ENCODE data around the gene OGFR. TPM values are rescaled to one million over a fixed set of nuclear protein-coding genes. Genes with fewer than 3 reads are reported as not detected.

Gene OGFR
- total RNA-seq, 1 experiment from 2014 or later, result 46.1 TPM

DNA sequence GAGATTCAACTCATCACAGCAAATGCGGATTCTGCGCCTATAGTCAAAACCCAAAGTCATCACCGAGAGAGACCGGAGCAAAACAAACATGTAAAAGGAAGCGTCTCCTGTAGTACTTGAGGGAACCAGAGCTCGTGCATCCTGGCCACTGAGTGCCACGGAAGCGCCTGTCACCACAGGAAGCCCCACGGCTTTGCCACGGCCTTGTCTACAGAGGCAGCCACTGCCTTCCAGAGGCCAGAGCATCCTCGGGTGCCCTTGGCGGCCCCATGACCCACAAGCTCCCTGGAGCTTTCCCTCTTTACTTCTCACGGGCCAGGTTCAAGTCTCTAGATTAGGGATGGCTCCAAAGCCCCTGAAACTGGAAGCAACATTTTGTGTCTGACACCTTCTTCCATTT is 49.5 kb downstream of the OGFR start:
- ChIA-PET CTCF (no interaction called here), POLR2A (ENCODE audit: low non-redundant PET) (no interaction called here)
- no peaks in the 10 kb centered on the region for H3K27me3 ChIP-seq (replicated peaks; ENCODE audit: insufficient read depth, low read depth, low read length, poor library complexity)
- H3K36me3 ChIP-seq (ENCODE audit: insufficient read depth, low read length, poor library complexity, severe bottlenecking), result peaks cover 58% of the 10 kb centered on the region
- no peak overlapping the region for H3K27ac ChIP-seq (ENCODE audit: low read depth, low read length, poor library complexity, severe bottlenecking)
- no peak for DNase-seq (ENCODE audit: low spot score)
- H3K4me3 ChIP-seq (ENCODE audit: low read depth, low read length, poor library complexity, severe bottlenecking), result no peak overlapping the region
- TF ChIP-seq EZH2 (IDR thresholded peaks at IDR 0.05; ENCODE audit: borderline replicate concordance, low read depth, low read length, poor library complexity, severe bottlenecking) (no peak), CTCF (conservative IDR thresholded peaks at IDR 0.05; ENCODE audit: low read depth, low read length) (no peak)
- no TSS peak for BruUV-seq (replicated peaks)
- no peaks in the 10 kb centered on the region for H3K4me1 ChIP-seq (ENCODE audit: insufficient read depth, low read length, poor library complexity, severe bottlenecking)
- H3K9me3 ChIP-seq (ENCODE audit: low read depth, low read length, poor library complexity, severe bottlenecking), result no peaks in the 10 kb centered on the region
- intact Hi-C loops (cut with micrococcal nuclease; ENCODE audit: unreplicated experiment), result no loop called here

- Histone ChIP-seq H3K9me3 (ENCODE audit: low read depth, low read length, poor library complexity, severe bottlenecking) (no peaks in the 10 kb centered on the region), H3K36me3 (ENCODE audit: insufficient read depth, low read length, poor library complexity, severe bottlenecking) (peaks cover 58% of the 10 kb centered on the region), H3K4me1 (ENCODE audit: insufficient read depth, low read length, poor library complexity, severe bottlenecking) (peaks cover 5% of the 10 kb centered on the region), H3K4me3 (ENCODE audit: low read depth, low read length, poor library complexity, severe bottlenecking) (no peak overlapping the region), H3K27ac (ENCODE audit: low read depth, low read length, poor library complexity, severe bottlenecking) (no peak overlapping the region), H3K27me3 (replicated peaks; ENCODE audit: insufficient read depth, low read depth, low read length, poor library complexity) (no peaks in the 10 kb centered on the region)
- TF ChIP-seq CTCF (conservative IDR thresholded peaks at IDR 0.05; ENCODE audit: low read depth, low read length) (no peak), EZH2 (IDR thresholded peaks at IDR 0.05; ENCODE audit: borderline replicate concordance, low read depth, low read length, poor library complexity, severe bottlenecking) (no peak)
- no peak for DNase-seq (ENCODE audit: low spot score)
- intact Hi-C loops (cut with micrococcal nuclease; ENCODE audit: unreplicated experiment), result no loop called here
- BruUV-seq (replicated peaks), result no TSS peak
- ChIA-PET POLR2A (ENCODE audit: low non-redundant PET) (no interaction called here), CTCF (no interaction called here)
These were observed 50.5 kb downstream of the OGFR start for GRCh38 chr20:62855120-62855519.

DNA sequence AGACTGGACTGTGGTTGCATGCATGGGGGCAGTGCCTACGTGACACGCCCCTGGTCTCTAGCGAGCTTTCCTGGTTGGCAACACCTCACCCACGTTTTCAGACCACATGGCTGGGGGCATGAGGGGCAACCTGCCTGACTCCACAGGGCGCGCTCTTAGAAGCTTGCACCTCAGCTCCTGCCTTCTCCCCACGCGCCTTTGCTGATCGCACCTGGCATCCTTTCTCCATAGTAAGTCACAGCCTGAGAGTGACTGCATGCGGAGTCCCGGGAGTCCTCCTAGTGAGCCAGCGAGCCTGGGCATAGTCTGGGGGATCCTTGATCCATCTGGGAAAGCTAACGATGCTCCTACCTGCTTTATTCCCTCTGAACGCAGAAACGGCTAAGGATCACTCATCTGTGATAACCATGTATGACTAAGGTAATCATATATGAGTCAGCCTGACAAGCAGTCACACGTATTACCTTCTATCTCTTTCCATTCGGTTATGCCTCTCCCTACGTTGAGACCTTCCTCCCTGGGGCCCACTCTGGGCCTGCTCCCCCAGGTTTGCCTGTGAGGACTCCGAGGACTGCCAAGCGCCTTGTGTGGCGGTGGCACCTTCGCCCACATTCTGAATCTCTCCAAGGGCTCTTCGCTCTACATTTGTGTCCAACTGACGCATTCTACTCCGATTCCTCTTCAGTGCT is 52.4 kb downstream of the OGFR start:
- Histone ChIP-seq H3K9me3 (ENCODE audit: low read depth, low read length, poor library complexity, severe bottlenecking) (no peaks in the 10 kb centered on the region), H3K27ac (ENCODE audit: low read depth, low read length, poor library complexity, severe bottlenecking) (no peak overlapping the region), H3K36me3 (ENCODE audit: insufficient read depth, low read length, poor library complexity, severe bottlenecking) (peaks cover 52% of the 10 kb centered on the region), H3K27me3 (replicated peaks; ENCODE audit: insufficient read depth, low read depth, low read length, poor library complexity) (no peaks in the 10 kb centered on the region), H3K4me1 (ENCODE audit: insufficient read depth, low read length, poor library complexity, severe bottlenecking) (peaks cover 10% of the 10 kb centered on the region), H3K4me3 (ENCODE audit: low read depth, low read length, poor library complexity, severe bottlenecking) (no peak overlapping the region)
- TF ChIP-seq CTCF (conservative IDR thresholded peaks at IDR 0.05; ENCODE audit: low read depth, low read length) (no peak), EZH2 (IDR thresholded peaks at IDR 0.05; ENCODE audit: borderline replicate concordance, low read depth, low read length, poor library complexity, severe bottlenecking) (no peak)
- ChIA-PET POLR2A (ENCODE audit: low non-redundant PET) (no interaction called here), CTCF (no interaction called here)
- intact Hi-C loops (cut with micrococcal nuclease; ENCODE audit: unreplicated experiment), result no loop called here
- DNase-seq (ENCODE audit: low spot score), result no peak
- no TSS peak for BruUV-seq (replicated peaks)
